HepG2 (cell line): ENCODE results near the gene DGCR8. TPM values are rescaled to one million over a fixed set of nuclear protein-coding genes. Genes with fewer than 3 reads are reported as not detected.

Experiments used
- ETV5 ChIP-seq: IDR thresholded peaks from 2 replicates; pipeline ENCODE4 v1.6.1; 2018; ENCODE audit warnings: missing biosample characterization, missing genetic modification reagents, inconsistent platforms, borderline replicate concordance
- FOXM1 ChIP-seq: sonication (generic); formaldehyde crosslinking; IDR thresholded peaks from 2 replicates; pipeline ENCODE4 v1.5.0; 2020; ENCODE audit warnings: missing genetic modification reagents
- GATAD1 ChIP-seq: IDR thresholded peaks from 2 replicates; pipeline ENCODE4 v1.6.1; 2016; ENCODE audit warnings: missing genetic modification reagents, missing compliant biosample characterization
- HNRNPH1 ChIP-seq: fragments of 200-400 bp; formaldehyde crosslinking; optimal IDR thresholded peaks from 2 replicates; pipeline ENCODE3; 2017; ENCODE audit warnings: mild to moderate bottlenecking, low read depth, low read length
- MLXIP ChIP-seq: sonication (generic); formaldehyde crosslinking; IDR thresholded peaks from 2 replicates; pipeline ENCODE4 v1.9.0; 2021; ENCODE audit warnings: missing genetic modification reagents, borderline replicate concordance
- POLR2AphosphoS5 ChIP-seq: IDR thresholded peaks from 2 replicates; pipeline ENCODE4 v1.6.1; 2012; ENCODE audit warnings: low read depth, low read length
- SRSF4 ChIP-seq: fragments of 200-400 bp; formaldehyde crosslinking; IDR thresholded peaks from one replicate; pipeline ENCODE4 v1.6.1; 2018; ENCODE audit warnings: mild to moderate bottlenecking, low read depth, low read length, moderate library complexity; ENCODE audit not compliant: poor library complexity, severe bottlenecking
- XRCC5 ChIP-seq: fragments of 200-400 bp; formaldehyde crosslinking; optimal IDR thresholded peaks from 2 replicates; pipeline ENCODE3; 2017; ENCODE audit warnings: mild to moderate bottlenecking, low read length
- ZBTB2 ChIP-seq: sonication (generic); formaldehyde crosslinking; IDR thresholded peaks from 2 replicates; pipeline ENCODE4 v1.8.0; 2022; ENCODE audit warnings: low read depth, missing genetic modification reagents
- ZBTB43 ChIP-seq: sonication (generic); formaldehyde crosslinking; conservative IDR thresholded peaks from 2 replicates; pipeline ENCODE4 v1.4.0; 2020; ENCODE audit warnings: missing genetic modification reagents
- ZMYM3 ChIP-seq: sonication (generic); formaldehyde crosslinking; IDR thresholded peaks from 2 replicates; pipeline ENCODE4 v1.5.1; 2020; ENCODE audit warnings: mild to moderate bottlenecking, missing genetic modification reagents
- ZNF138 ChIP-seq: sonication (generic); formaldehyde crosslinking; IDR thresholded peaks from 2 replicates; pipeline ENCODE4 v1.5.0; 2020; ENCODE audit warnings: mild to moderate bottlenecking, low read depth, missing genetic modification reagents
- ZNF207 ChIP-seq: fragments of 450-650 bp; IDR thresholded peaks from 2 replicates; pipeline ENCODE4 v1.6.1; 2016; ENCODE audit warnings: antibody characterized with exemption, borderline replicate concordance
- ZNF646 ChIP-seq: sonication (generic); formaldehyde crosslinking; IDR thresholded peaks from 2 replicates; pipeline ENCODE4 v1.9.0; 2021; ENCODE audit warnings: mild to moderate bottlenecking, missing genetic modification reagents
- ZNF766 ChIP-seq: sonication (generic); formaldehyde crosslinking; IDR thresholded peaks from 2 replicates; pipeline ENCODE4 v1.5.0; 2020; ENCODE audit warnings: missing genetic modification reagents, borderline replicate concordance
- ZSCAN25 ChIP-seq: sonication (generic); formaldehyde crosslinking; IDR thresholded peaks from 2 replicates; pipeline ENCODE4 v1.8.0; 2022; ENCODE audit warnings: mild to moderate bottlenecking, missing genetic modification reagents
- ZSCAN31 ChIP-seq: sonication (generic); formaldehyde crosslinking; IDR thresholded peaks from 2 replicates; pipeline ENCODE4 v1.5.0; 2020; ENCODE audit warnings: low read depth, mild to moderate bottlenecking, missing genetic modification reagents
- polyA plus RNA-seq, 8 experiments: library from polyadenylated mRNA; depleted of rRNA in 3 of 8; stranded (reverse) in 7 of 8; unstranded in 1 of 8; fragments of >200 nt; fragmentation: Illumina TruSeq in 4 of 8; extraction: Trizol in 4 of 8; gene quantifications; 2 replicates each; pipeline versions ENCODE4 v1.2.1 to v1.2.3, GENCODE V29; 2011 to 2016; ENCODE audit warnings: low read depth in 4 of 8, missing spikeins in 1 of 8, mixed read lengths in 1 of 8; ENCODE audit not compliant: insufficient read depth in 1 of 8
- total RNA-seq, 5 experiments: library from RNA; depleted of rRNA; stranded (reverse); fragments of >200 nt; fragmentation: Illumina TruSeq; extraction: Trizol; gene quantifications; 2 replicates each; pipeline ENCODE4 v1.2.3, GENCODE V29; 2016; ENCODE audit warnings: low read depth in 1 of 5

Gene DGCR8
- total and polyA plus RNA-seq, 2 of the 13 experiments (the other 11 are each of a cell fraction or from before 2014, with no cell fraction given), result 10.2 to 23.2 TPM

- TF ChIP-seq ZNF207 (no peak), ZMYM3 (CRISPR knock-in tag) (no peak), POLR2AphosphoS5 (no peak), ETV5 (CRISPR knock-in tag) (0 out of 2 replicates have a peak, but pooled peaks have one; percentile 12), FOXM1 (CRISPR knock-in tag) (no peak), ZBTB2 (no peak), ZSCAN25 (CRISPR knock-in tag) (no peak), ZNF138 (CRISPR knock-in tag) (no peak), MLXIP (CRISPR knock-in tag) (no peak), HNRNPH1 (no peak), ZBTB43 (CRISPR knock-in tag) (no peak), ZNF646 (CRISPR knock-in tag) (no peak), ZSCAN31 (CRISPR knock-in tag) (no peak), SRSF4 (no peak), XRCC5 (peak; percentile 23), ZNF766 (CRISPR knock-in tag) (no peak), GATAD1 (CRISPR knock-in tag) (0 out of 2 replicates have a peak, but pooled peaks have one; percentile 17)
These were observed 76.8 kb downstream of the DGCR8 start (continued) for GRCh38 chr22:20156611-20157429.
